ENCODE data around the gene HECW1.

Gene HECW1

GRCh38 chr7:43244784-43245183, 132.3 kb downstream of the HECW1 start:
- no peak for TF ChIP-seq CTCF (conservative IDR thresholded peaks at IDR 0.05)
- no peak overlapping the region for H3K27ac ChIP-seq

- TF ChIP-seq CTCF (conservative IDR thresholded peaks at IDR 0.05) = no peak
- no peak overlapping the region for H3K27ac ChIP-seq
Measured at GRCh38 chr7:43247757-43248156, 135.3 kb downstream of the HECW1 start.

DNA sequence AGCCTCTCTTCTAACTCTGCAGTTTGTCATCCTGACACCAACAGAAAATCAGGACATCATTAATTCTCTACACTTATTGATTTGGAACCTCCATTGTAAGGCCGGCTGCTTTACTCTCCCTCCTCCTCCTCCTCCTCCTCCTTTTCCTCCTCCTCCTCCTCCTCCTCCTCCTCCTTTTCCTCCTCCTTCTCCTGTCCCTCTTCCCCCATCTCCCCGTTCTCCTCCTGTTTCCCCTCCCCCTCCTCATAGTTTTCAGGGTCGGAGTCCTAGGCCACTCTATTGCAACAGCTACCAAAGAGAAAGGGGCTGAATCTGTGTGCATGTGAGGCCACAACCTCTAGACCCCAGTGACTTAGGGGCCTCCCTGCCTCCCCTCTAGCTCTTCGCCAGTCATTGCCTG, 136.1 kb downstream of the HECW1 start:
- TF ChIP-seq CTCF (conservative IDR thresholded peaks at IDR 0.05) = no peak
- H3K27ac ChIP-seq = no peak overlapping the region

DNA sequence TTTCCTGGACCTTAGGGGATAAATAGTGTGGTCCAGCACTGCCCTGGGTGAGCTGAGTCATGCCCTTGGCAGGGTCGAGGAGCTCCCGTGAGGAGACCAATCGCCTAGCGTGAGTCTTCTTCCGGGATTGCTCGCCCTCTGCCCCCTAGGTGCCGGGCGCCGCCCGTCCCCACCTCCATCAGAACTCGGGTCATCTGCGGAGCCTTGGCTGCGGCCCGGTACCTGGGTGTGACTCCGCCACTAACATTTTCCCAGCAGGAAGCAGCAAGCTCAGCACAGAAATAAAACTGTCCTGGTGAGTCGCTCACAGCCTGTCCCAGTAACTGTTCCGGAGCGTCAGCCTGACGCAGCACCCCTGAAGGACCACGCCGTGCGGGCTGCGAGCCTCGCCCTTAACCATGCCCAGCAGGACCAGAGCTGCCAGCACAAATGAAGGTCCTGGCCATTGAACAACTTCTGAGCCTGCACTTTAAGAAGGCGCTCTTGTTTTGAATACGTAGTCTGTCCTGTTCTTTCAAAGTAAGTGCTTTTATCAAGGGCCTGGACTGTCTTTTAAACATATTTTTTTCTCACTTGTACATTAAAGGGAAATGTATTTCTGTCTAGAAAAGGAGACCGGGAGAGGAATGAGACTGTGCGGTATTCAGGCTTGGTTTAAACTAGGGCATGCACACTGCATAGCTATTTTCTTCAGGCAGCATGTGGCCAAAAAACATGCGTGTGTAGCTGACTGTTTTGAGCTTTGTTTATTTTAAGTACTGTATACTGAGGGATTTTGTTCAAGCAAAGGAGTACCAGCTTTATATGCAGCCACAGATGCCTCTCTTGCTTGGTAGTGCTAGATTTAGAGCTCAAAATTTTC, 136.7 kb downstream of the HECW1 start:
- TF ChIP-seq CTCF (conservative IDR thresholded peaks at IDR 0.05) = no peak
- H3K27ac ChIP-seq = no peak overlapping the region

DNA sequence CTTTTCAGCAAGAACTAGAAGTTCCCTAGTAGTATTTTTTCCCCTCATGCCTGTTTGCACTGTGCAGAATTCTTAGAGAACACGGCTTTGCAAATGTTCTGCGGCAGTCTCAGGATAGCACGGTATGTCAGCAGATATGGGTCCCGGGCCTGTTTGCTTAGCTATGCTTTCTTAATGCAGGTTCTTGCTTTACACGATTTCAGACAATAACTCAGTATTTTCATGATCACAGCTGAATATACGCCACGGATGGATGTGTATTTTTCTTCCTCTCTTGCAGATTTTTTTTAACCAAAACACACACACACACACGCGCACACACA, 137.3 kb downstream of the HECW1 start:
- H3K27ac ChIP-seq = no peak overlapping the region
- TF ChIP-seq CTCF (conservative IDR thresholded peaks at IDR 0.05) = no peak

DNA sequence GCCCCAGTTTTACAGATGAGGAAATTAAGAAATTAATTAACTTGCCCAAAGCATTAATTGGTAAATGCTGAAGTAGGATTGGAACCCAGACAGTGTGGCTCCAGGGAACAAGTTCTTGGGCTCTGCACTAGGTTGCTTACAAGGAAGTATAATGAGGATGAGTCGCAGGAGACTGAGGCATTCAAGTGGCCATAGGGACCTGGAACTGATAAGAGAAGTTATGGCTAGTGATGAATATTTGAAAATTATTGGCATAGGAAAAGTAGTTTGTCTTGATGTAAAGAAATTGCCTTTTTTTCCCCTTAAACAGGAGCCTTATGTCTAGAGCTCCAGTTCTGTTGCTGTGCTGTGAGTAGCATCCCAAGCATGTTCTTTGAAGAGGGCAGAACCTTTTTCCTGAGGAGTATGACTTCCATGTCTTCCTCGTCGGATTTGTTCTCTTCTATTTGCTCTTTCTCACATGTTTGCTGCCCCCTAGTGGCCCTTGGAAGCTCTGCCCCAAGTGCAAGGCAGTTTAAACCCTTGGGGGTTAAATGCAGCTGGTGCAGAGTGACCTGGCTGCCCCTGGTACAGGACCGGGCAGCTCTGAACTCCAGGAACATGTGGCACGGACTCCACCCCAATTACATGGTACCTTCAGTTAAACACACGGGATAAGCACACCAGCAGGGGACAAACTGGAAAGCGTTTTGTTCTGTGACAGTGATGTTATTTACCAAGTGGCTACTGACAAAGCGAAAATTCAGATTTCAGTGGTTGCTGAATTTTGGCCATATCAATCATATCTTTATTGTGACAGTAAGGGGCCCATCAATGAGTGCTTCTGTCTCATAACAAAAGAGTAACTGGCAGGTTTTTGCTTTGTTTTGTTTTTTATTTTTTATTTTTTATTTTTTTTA, 148.8 kb downstream of the HECW1 start:
- H3K27ac ChIP-seq = no peak overlapping the region
- TF ChIP-seq CTCF (conservative IDR thresholded peaks at IDR 0.05) = peak; percentile 98

GRCh38 chr7:43265139-43265538, 152.7 kb downstream of the HECW1 start:
- no peak for TF ChIP-seq CTCF (conservative IDR thresholded peaks at IDR 0.05)
- no peak overlapping the region for H3K27ac ChIP-seq

Measured in VCaP (cell line).